ENCODE measurements around the gene EP400. TPM values are rescaled to one million over a fixed set of nuclear protein-coding genes. Genes with fewer than 3 reads are reported as not detected.

The EP400 gene
- total and polyA plus RNA-seq, 2 of the 8 experiments (the other 6 are each of a cell fraction or from before 2014, with no cell fraction given) = 13.1 to 69.7 TPM

- Histone ChIP-seq H3K18ac (ENCODE audit: extremely low read depth, low read length) (no peak overlapping the region), H3K9me3 (ENCODE audit: insufficient read depth in 2 of 2, low read depth in 1 of 2, low read length in 1 of 2) (no peaks in the 10 kb centered on the region), H3K36me3 (ENCODE audit: control insufficient read depth in 2 of 4, insufficient read depth in 4 of 4, low read length in 3 of 4) (peaks cover 21 to 53% (median 44%) of the 10 kb centered on the region in 4 experiments), H2BK12ac (ENCODE audit: low read depth, low read length) (no peak overlapping the region), H4K5ac (ENCODE audit: insufficient read length, low read depth, low read length) (no peak overlapping the region), H3K27ac (ENCODE audit: low read depth, low read length) (no peak overlapping the region), H3K4me1 (replicated peaks in 1 of 4; ENCODE audit: control insufficient read depth in 3 of 4, insufficient read depth in 4 of 4, low read length in 3 of 4) (peaks cover 0 to 3% (median 1%) of the 10 kb centered on the region in 4 experiments; a peak in 4 of 7 replicates), H3K23me2 (ENCODE audit: low read depth, low read length) (no peaks in the 10 kb centered on the region), H3K4me3 (ENCODE audit: extremely low read depth in 1 of 4, insufficient read depth in 2 of 4, low read depth in 3 of 4, low read length in 4 of 4) (no peak overlapping the region), H3K79me2 (ENCODE audit: control insufficient read depth in 1 of 2, insufficient read depth in 2 of 2, low read length in 2 of 2) (no peaks in the 10 kb centered on the region), H2BK120ac (replicated peaks; ENCODE audit: low read depth, low read length) (no peak overlapping the region), H3K4me2 (ENCODE audit: insufficient read depth in 1 of 2, low read depth in 2 of 2, low read length in 2 of 2) (no peak overlapping the region), H2BK5ac (ENCODE audit: low read depth, low read length) (no peak overlapping the region), H2AK5ac (ENCODE audit: low read depth, low read length) (no peak overlapping the region), H4K8ac (ENCODE audit: extremely low read depth, insufficient read depth, low read length) (no peak overlapping the region), H2BK15ac (ENCODE audit: low read length) (no peak overlapping the region), H4K91ac (replicated peaks; ENCODE audit: insufficient read length, low read length) (no peak overlapping the region), H2BK20ac (ENCODE audit: low read length) (no peak overlapping the region), H3K4ac (replicated peaks; ENCODE audit: insufficient read length, low read depth, low read length) (no peak overlapping the region), H3K27me3 (replicated peaks in 1 of 4; ENCODE audit: control insufficient read depth in 3 of 4, extremely low read depth in 1 of 4, insufficient read depth in 3 of 4, low read length in 3 of 4) (no peaks in the 10 kb centered on the region), H4K20me1 (replicated peaks in 1 of 2; ENCODE audit: control insufficient read depth in 1 of 2, insufficient read depth in 2 of 2, low read length in 2 of 2) (peaks cover 0 to 20% of the 10 kb centered on the region in 2 experiments), H3K14ac (ENCODE audit: insufficient read length) (no peak overlapping the region), H3K56ac (replicated peaks; ENCODE audit: insufficient read length, low read depth, low read length) (no peak overlapping the region), H2AFZ (ENCODE audit: low read length) (no peak overlapping the region), H3K23ac (ENCODE audit: insufficient read length) (no peak overlapping the region), H3K79me1 (ENCODE audit: low read depth, low read length) (no peaks in the 10 kb centered on the region), H3K9ac (replicated peaks in 1 of 4; ENCODE audit: extremely low read depth in 1 of 4, low read depth in 3 of 4, low read length in 3 of 4) (no peak overlapping the region)
- 99% methylated on average over 8 of the region's 8 CpGs; no CpG with 5 or more reads in 1 of the 2 experiments for WGBS, 2 experiments (ENCODE audit: extremely low coverage in 1 of 2, insufficient coverage in 1 of 2, insufficient read length in 1 of 2, insufficient replicate concordance in 2 of 2, low coverage in 1 of 2, low lambda C conversion rate in 2 of 2, missing lambda C conversion rate in 1 of 2)
- FAIRE-seq = no peak
- DNase-seq (ENCODE audit: low read depth in 1 of 2, low spot score in 2 of 2) = no peak
- POLR2A ChIA-PET (ENCODE audit: partially characterized antibody) = interaction anchor here (3.5 to 5.6 kb wide), 2 partner anchors 8 to 14 kb away, joined by 23 to 44 read pairs; partner anchors contain the start of gene PUS1
- no peak for TF ChIP-seq SRF (IDR thresholded peaks at IDR 0.05; ENCODE audit: low read depth, low read length)
- TF ChIP-seq ASH2L (IDR thresholded peaks at IDR 0.05; ENCODE audit: low read length) = no peak
- CTCF ChIA-PET (ENCODE audit: partially characterized antibody) = interaction anchor here (0.8 kb wide), 1 partner anchor 45 kb away, joined by 3 read pairs; no protein-coding TSS in a partner anchor
These were observed 6.4 kb upstream of the EP400 start for GRCh38 chr12:131943389-131943788.

Data from H1 (cell line).